ENCODE data around the gene IRX6.

Gene IRX6

GRCh38 chr16:55338646-55339045 is 14.6 kb downstream of the IRX6 start:
- Histone ChIP-seq H3K4me1 (ENCODE audit: control insufficient read depth, insufficient read depth, low read length) (no peaks in the 10 kb centered on the region), H3K4me3 (ENCODE audit: low read depth, low read length) (no peak overlapping the region), H3K27me3 (ENCODE audit: control insufficient read depth, insufficient read depth, low read length) (peaks cover 83% of the 10 kb centered on the region), H3K27ac (ENCODE audit: low read depth, low read length) (no peak overlapping the region), H3K9me3 (ENCODE audit: control insufficient read depth, insufficient read depth, low read depth, low read length) (no peaks in the 10 kb centered on the region), H3K9ac (ENCODE audit: low read length) (no peak overlapping the region), H3K36me3 (ENCODE audit: control insufficient read depth, insufficient read depth, low read length) (no peaks in the 10 kb centered on the region)

- H3K9me3 ChIP-seq (ENCODE audit: control insufficient read depth, insufficient read depth, low read depth, low read length) = no peaks in the 10 kb centered on the region
- no peak overlapping the region for H3K4me3 ChIP-seq (ENCODE audit: low read depth, low read length)
- H3K4me1 ChIP-seq (ENCODE audit: control insufficient read depth, insufficient read depth, low read length) = no peaks in the 10 kb centered on the region
- no peak overlapping the region for H3K9ac ChIP-seq (ENCODE audit: low read length)
- H3K27ac ChIP-seq (ENCODE audit: low read depth, low read length) = no peak overlapping the region
- peaks cover 67% of the 10 kb centered on the region for H3K27me3 ChIP-seq (ENCODE audit: control insufficient read depth, insufficient read depth, low read length)
- no peaks in the 10 kb centered on the region for H3K36me3 ChIP-seq (ENCODE audit: control insufficient read depth, insufficient read depth, low read length)
These were observed 16.4 kb downstream of the IRX6 start for GRCh38 chr16:55340445-55340844.

GRCh38 chr16:55341681-55342080 is 17.7 kb downstream of the IRX6 start:
- H3K4me1 ChIP-seq (ENCODE audit: control insufficient read depth, insufficient read depth, low read length) = no peaks in the 10 kb centered on the region
- H3K27me3 ChIP-seq (ENCODE audit: control insufficient read depth, insufficient read depth, low read length) = peaks cover 55% of the 10 kb centered on the region
- no peak overlapping the region for H3K9ac ChIP-seq (ENCODE audit: low read length)
- no peak overlapping the region for H3K27ac ChIP-seq (ENCODE audit: low read depth, low read length)
- no peaks in the 10 kb centered on the region for H3K9me3 ChIP-seq (ENCODE audit: control insufficient read depth, insufficient read depth, low read depth, low read length)
- H3K36me3 ChIP-seq (ENCODE audit: control insufficient read depth, insufficient read depth, low read length) = no peaks in the 10 kb centered on the region
- no peak overlapping the region for H3K4me3 ChIP-seq (ENCODE audit: low read depth, low read length)

GRCh38 chr16:55346475-55346874 is 22.5 kb downstream of the IRX6 start:
- no peaks in the 10 kb centered on the region for H3K9me3 ChIP-seq (ENCODE audit: control insufficient read depth, insufficient read depth, low read depth, low read length)
- no peak overlapping the region for H3K4me3 ChIP-seq (ENCODE audit: low read depth, low read length)
- H3K27me3 ChIP-seq (ENCODE audit: control insufficient read depth, insufficient read depth, low read length) = peaks cover 17% of the 10 kb centered on the region

GRCh38 chr16:55349867-55350266 is 25.9 kb downstream of the IRX6 start:
- H3K4me3 ChIP-seq (ENCODE audit: low read depth, low read length) = no peak overlapping the region
- H3K9me3 ChIP-seq (ENCODE audit: control insufficient read depth, insufficient read depth, low read depth, low read length) = no peaks in the 10 kb centered on the region
- peaks cover 7% of the 10 kb centered on the region; the same call in 1 of the 2 replicates for H3K27me3 ChIP-seq (ENCODE audit: control insufficient read depth, insufficient read depth, low read length)
- no peak overlapping the region for H3K9ac ChIP-seq (ENCODE audit: low read length)
- no peak overlapping the region for H3K27ac ChIP-seq (ENCODE audit: low read depth, low read length)
- no peaks in the 10 kb centered on the region for H3K4me1 ChIP-seq (ENCODE audit: control insufficient read depth, insufficient read depth, low read length)
- no peaks in the 10 kb centered on the region for H3K36me3 ChIP-seq (ENCODE audit: control insufficient read depth, insufficient read depth, low read length)

More at GRCh38 chr16:55346475-55346874, 22.5 kb downstream of the IRX6 start:
- Histone ChIP-seq H3K4me1 (ENCODE audit: control insufficient read depth, insufficient read depth, low read length) (no peaks in the 10 kb centered on the region), H3K27ac (ENCODE audit: low read depth, low read length) (no peak overlapping the region), H3K36me3 (ENCODE audit: control insufficient read depth, insufficient read depth, low read length) (no peaks in the 10 kb centered on the region), H3K9ac (ENCODE audit: low read length) (no peak overlapping the region)

- no peaks in the 10 kb centered on the region for H3K9me3 ChIP-seq (ENCODE audit: control insufficient read depth, insufficient read depth, low read depth, low read length)
- H3K27ac ChIP-seq (ENCODE audit: low read depth, low read length) = no peak overlapping the region
- no peak overlapping the region for H3K9ac ChIP-seq (ENCODE audit: low read length)
- H3K27me3 ChIP-seq (ENCODE audit: control insufficient read depth, insufficient read depth, low read length) = peaks cover 7% of the 10 kb centered on the region; the same call in 1 of the 2 replicates
- no peaks in the 10 kb centered on the region for H3K4me1 ChIP-seq (ENCODE audit: control insufficient read depth, insufficient read depth, low read length)
- no peaks in the 10 kb centered on the region for H3K36me3 ChIP-seq (ENCODE audit: control insufficient read depth, insufficient read depth, low read length)
- H3K4me3 ChIP-seq (ENCODE audit: low read depth, low read length) = no peak overlapping the region
These were observed 27.0 kb downstream of the IRX6 start for GRCh38 chr16:55350984-55351383.

- no peak overlapping the region for H3K27ac ChIP-seq (ENCODE audit: low read depth, low read length)
These were observed 27.9 kb downstream of the IRX6 start for GRCh38 chr16:55351936-55352335.

GRCh38 chr16:55357241-55357640 is 33.2 kb downstream of the IRX6 start:
- Histone ChIP-seq H3K9me3 (ENCODE audit: control insufficient read depth, insufficient read depth, low read depth, low read length) (no peaks in the 10 kb centered on the region), H3K27ac (ENCODE audit: low read depth, low read length) (no peak overlapping the region), H3K27me3 (ENCODE audit: control insufficient read depth, insufficient read depth, low read length) (peaks cover 18% of the 10 kb centered on the region; the same call in 1 of the 2 replicates), H3K4me1 (ENCODE audit: control insufficient read depth, insufficient read depth, low read length) (no peaks in the 10 kb centered on the region), H3K36me3 (ENCODE audit: control insufficient read depth, insufficient read depth, low read length) (no peaks in the 10 kb centered on the region), H3K4me3 (ENCODE audit: low read depth, low read length) (no peak overlapping the region), H3K9ac (ENCODE audit: low read length) (no peak overlapping the region)

More at GRCh38 chr16:55351936-55352335, 27.9 kb downstream of the IRX6 start:
- H3K36me3 ChIP-seq (ENCODE audit: control insufficient read depth, insufficient read depth, low read length) = no peaks in the 10 kb centered on the region
- H3K9ac ChIP-seq (ENCODE audit: low read length) = no peak overlapping the region
- peaks cover 7% of the 10 kb centered on the region; the same call in 1 of the 2 replicates for H3K27me3 ChIP-seq (ENCODE audit: control insufficient read depth, insufficient read depth, low read length)
- no peak overlapping the region for H3K4me3 ChIP-seq (ENCODE audit: low read depth, low read length)
- H3K4me1 ChIP-seq (ENCODE audit: control insufficient read depth, insufficient read depth, low read length) = no peaks in the 10 kb centered on the region
- H3K9me3 ChIP-seq (ENCODE audit: control insufficient read depth, insufficient read depth, low read depth, low read length) = no peaks in the 10 kb centered on the region

GRCh38 chr16:55359946-55360345 is 35.9 kb downstream of the IRX6 start:
- Histone ChIP-seq H3K9me3 (ENCODE audit: control insufficient read depth, insufficient read depth, low read depth, low read length) (no peaks in the 10 kb centered on the region), H3K27ac (ENCODE audit: low read depth, low read length) (no peak overlapping the region), H3K36me3 (ENCODE audit: control insufficient read depth, insufficient read depth, low read length) (no peaks in the 10 kb centered on the region), H3K9ac (ENCODE audit: low read length) (no peak overlapping the region), H3K4me3 (ENCODE audit: low read depth, low read length) (no peak overlapping the region), H3K27me3 (ENCODE audit: control insufficient read depth, insufficient read depth, low read length) (peaks cover 20% of the 10 kb centered on the region; the same call in 1 of the 2 replicates), H3K4me1 (ENCODE audit: control insufficient read depth, insufficient read depth, low read length) (no peaks in the 10 kb centered on the region)

- H3K9me3 ChIP-seq (ENCODE audit: control insufficient read depth, insufficient read depth, low read depth, low read length) = no peaks in the 10 kb centered on the region
- no peak overlapping the region for H3K4me3 ChIP-seq (ENCODE audit: low read depth, low read length)
- no peaks in the 10 kb centered on the region for H3K36me3 ChIP-seq (ENCODE audit: control insufficient read depth, insufficient read depth, low read length)
- H3K27ac ChIP-seq (ENCODE audit: low read depth, low read length) = no peak overlapping the region
- no peaks in the 10 kb centered on the region for H3K4me1 ChIP-seq (ENCODE audit: control insufficient read depth, insufficient read depth, low read length)
- no peak overlapping the region for H3K9ac ChIP-seq (ENCODE audit: low read length)
- H3K27me3 ChIP-seq (ENCODE audit: control insufficient read depth, insufficient read depth, low read length) = peaks cover 17% of the 10 kb centered on the region
These were observed 40.8 kb downstream of the IRX6 start for GRCh38 chr16:55364811-55365210.

GRCh38 chr16:55367301-55367811 is 43.4 kb downstream of the IRX6 start:
- Histone ChIP-seq H3K4me1 (ENCODE audit: control insufficient read depth, insufficient read depth, low read length) (no peaks in the 10 kb centered on the region), H3K27me3 (ENCODE audit: control insufficient read depth, insufficient read depth, low read length) (peaks cover 36% of the 10 kb centered on the region), H3K9me3 (ENCODE audit: control insufficient read depth, insufficient read depth, low read depth, low read length) (no peaks in the 10 kb centered on the region), H3K9ac (ENCODE audit: low read length) (no peak overlapping the region), H3K4me3 (ENCODE audit: low read depth, low read length) (no peak overlapping the region), H3K27ac (ENCODE audit: low read depth, low read length) (no peak overlapping the region), H3K36me3 (ENCODE audit: control insufficient read depth, insufficient read depth, low read length) (no peaks in the 10 kb centered on the region)
